GM23338 (cell line): ENCODE measurements around the gene ZFP64. TPM values are rescaled to one million over a fixed set of nuclear protein-coding genes. Genes with fewer than 3 reads are reported as not detected.

Experiments
- ATAC-seq: fragments of 200-7000 bp; cut with Tn5 transposase; 3 replicates; pipeline ENCODE4 v1.9.1; 2020
- DNase-seq: peaks from one replicate; pipeline ENCODE4 v3.0.0-alpha.2; 2015; ENCODE audit warnings: low spot score
- H2AFZ ChIP-seq: fragments of 200-600 bp; sonication (generic); 2 replicates; pipeline ENCODE4 v1.8.0; 2016; ENCODE audit warnings: antibody characterized with exemption, mild to moderate bottlenecking, moderate library complexity
- H3F3A ChIP-seq: fragments of 200-600 bp; sonication (generic); replicated peaks from 2 replicates; pipeline ENCODE4 v1.8.0; 2017; ENCODE audit warnings: antibody characterized with exemption, mixed run types, low read depth
- H3K27ac ChIP-seq: fragments of 200-600 bp; sonication (generic); 2 replicates; pipeline ENCODE4 v1.6.1; 2016; ENCODE audit warnings: low read depth
- H3K27me3 ChIP-seq: fragments of 200-600 bp; sonication (generic); 2 replicates; pipeline ENCODE4 v1.8.0; 2016; ENCODE audit warnings: mild to moderate bottlenecking, mixed run types, moderate library complexity; ENCODE audit not compliant: insufficient read depth
- H3K36me3 ChIP-seq: fragments of 200-600 bp; sonication (generic); 2 replicates; pipeline ENCODE4 v1.8.0; 2016; ENCODE audit warnings: mild to moderate bottlenecking; ENCODE audit not compliant: insufficient read depth
- H3K4me1 ChIP-seq: fragments of 200-600 bp; sonication (generic); 2 replicates; pipeline ENCODE4 v1.8.0; 2016; ENCODE audit warnings: mild to moderate bottlenecking, moderate library complexity; ENCODE audit not compliant: insufficient read depth
- H3K4me2 ChIP-seq: fragments of 200-600 bp; sonication (generic); 2 replicates; pipeline ENCODE4 v1.7.1; 2017; ENCODE audit warnings: mixed run types
- H3K4me3 ChIP-seq: fragments of 200-600 bp; sonication (generic); 2 replicates; pipeline ENCODE4 v1.6.1; 2016; ENCODE audit warnings: mixed run types
- H3K79me2 ChIP-seq: fragments of 200-600 bp; sonication (generic); replicated peaks from 2 replicates; pipeline ENCODE4 v1.8.0; 2017; ENCODE audit warnings: mild to moderate bottlenecking; ENCODE audit not compliant: insufficient read depth
- H3K9me2 ChIP-seq: fragments of 200-600 bp; sonication (generic); 2 replicates; pipeline ENCODE4 v1.8.0; 2017; ENCODE audit not compliant: insufficient read depth
- H4K20me1 ChIP-seq: fragments of 200-600 bp; sonication (generic); replicated peaks from 2 replicates; pipeline ENCODE4 v1.8.0; 2017; ENCODE audit warnings: mild to moderate bottlenecking; ENCODE audit not compliant: insufficient read depth
- H3K27ac Mint-ChIP-seq: 2 replicates; pipeline ENCODE4 v1.8.0; 2020; ENCODE audit warnings: inconsistent platforms, mild to moderate bottlenecking, moderate library complexity, mixed read lengths
- H3K27me3 Mint-ChIP-seq: 3 replicates; pipeline ENCODE4 v1.8.0; 2022; ENCODE audit warnings: low read depth, mild to moderate bottlenecking, moderate library complexity, mixed read lengths, inconsistent platforms; ENCODE audit not compliant: insufficient read depth, poor library complexity
- H3K36me3 Mint-ChIP-seq: 3 replicates; pipeline ENCODE4 v1.8.0; 2021; ENCODE audit warnings: low read depth, mild to moderate bottlenecking, inconsistent platforms, moderate library complexity, mixed read lengths
- H3K4me1 Mint-ChIP-seq: 3 replicates; pipeline ENCODE4 v1.8.0; 2020; ENCODE audit warnings: mild to moderate bottlenecking, inconsistent platforms, mixed read lengths
- H3K4me3 Mint-ChIP-seq: 3 replicates; pipeline ENCODE4 v1.8.0; 2021; ENCODE audit warnings: moderate library complexity, mild to moderate bottlenecking, inconsistent platforms, mixed read lengths
- H3K9me3 Mint-ChIP-seq: 3 replicates; pipeline ENCODE4 v1.8.0; 2020; ENCODE audit warnings: moderate library complexity, mild to moderate bottlenecking, inconsistent platforms, mixed read lengths
- CREB1 ChIP-seq: fragments of 250-450 bp; sonication (Bioruptor Pico); IDR thresholded peaks from 2 replicates; pipeline ENCODE4 v1.5.0; 2020; ENCODE audit warnings: low read depth, mild to moderate bottlenecking, moderate library complexity
- CTCF ChIP-seq, 2 experiments: fragments of 200-600 bp in 1 of 2; sonication (generic) in 1 of 2; conservative IDR thresholded peaks; 2 replicates each; pipeline versions ENCODE4 v1.5.1 to v1.6.1; 2016 to 2017; ENCODE audit warnings: antibody characterized with exemption in 2 of 2, low read depth in 2 of 2, mild to moderate bottlenecking in 2 of 2, moderate library complexity in 1 of 2
- ETS1 ChIP-seq: IDR thresholded peaks from 2 replicates; pipeline ENCODE4 v1.6.1; 2016; ENCODE audit warnings: antibody characterized with exemption
- EZH2 ChIP-seq: fragments of 200-600 bp; sonication (generic); IDR thresholded peaks from one replicate; pipeline ENCODE4 v1.8.0; 2017; ENCODE audit warnings: antibody characterized with exemption, mild to moderate bottlenecking, low read depth; ENCODE audit not compliant: unreplicated experiment
- NANOG ChIP-seq: IDR thresholded peaks from 2 replicates; pipeline ENCODE4 v1.6.1; 2016; ENCODE audit warnings: antibody characterized with exemption, borderline replicate concordance
- POLR2AphosphoS5 ChIP-seq: IDR thresholded peaks from 2 replicates; pipeline ENCODE4 v1.6.1; 2016; ENCODE audit warnings: antibody characterized with exemption, low read depth
- REST ChIP-seq: IDR thresholded peaks from one replicate; pipeline ENCODE4 v1.6.1; 2018; ENCODE audit warnings: antibody characterized with exemption; ENCODE audit not compliant: unreplicated experiment
- STAT1 ChIP-seq: IDR thresholded peaks from one replicate; pipeline ENCODE4 v1.6.1; 2016; ENCODE audit warnings: antibody characterized with exemption; ENCODE audit not compliant: unreplicated experiment
- ZNF331 ChIP-seq: fragments of 250-450 bp; sonication (Bioruptor Pico); IDR thresholded peaks from 2 replicates; pipeline ENCODE4 v1.5.0; 2020; ENCODE audit warnings: low read depth, mild to moderate bottlenecking, moderate library complexity
- ZNF462 ChIP-seq: fragments of 250-450 bp; sonication (Bioruptor Pico); IDR thresholded peaks from 2 replicates; pipeline ENCODE4 v1.5.0; 2020; ENCODE audit warnings: mild to moderate bottlenecking, moderate library complexity
- polyA plus RNA-seq: library from polyadenylated mRNA; unstranded; fragments of >200 nt; fragmentation: Nextera tagmentation; extraction: Ambion mirVana; gene quantifications from 2 replicates; pipeline ENCODE4 v1.2.1, GENCODE V29; 2016
- total RNA-seq: library from RNA; depleted of rRNA; stranded (reverse); fragments of >200 nt; shearing (Covaris generic); gene quantifications from 2 replicates; pipeline ENCODE4 v1.2.3, GENCODE V29; 2014

The ZFP64 gene
- total and polyA plus RNA-seq, 2 experiments from 2014 or later = 9.6 to 30.4 TPM

GRCh38 chr20:52143277-52143676 lies 48.3 kb downstream of the ZFP64 start:
- Histone ChIP-seq H3K4me2 (no peak overlapping the region), H3K27me3 (no peaks in the 10 kb centered on the region), H3K27ac (no peak overlapping the region), H3K4me3 (no peak overlapping the region), H3K9me2 (no peaks in the 10 kb centered on the region; the same call in 1 of the 2 replicates), H3K36me3 (no peaks in the 10 kb centered on the region), H3F3A (no peaks in the 10 kb centered on the region), H2AFZ (no peak overlapping the region), H3K79me2 (no peaks in the 10 kb centered on the region), H3K4me1 (no peaks in the 10 kb centered on the region), H4K20me1 (no peaks in the 10 kb centered on the region)
- Mint-ChIP-seq H3K27ac (no peak overlapping the region), H3K4me1 (no peaks in the 10 kb centered on the region), H3K4me3 (no peak overlapping the region), H3K36me3 (peaks cover 10% of the 10 kb centered on the region; the same call in 2 of the 3 replicates), H3K9me3 (peaks cover 3% of the 10 kb centered on the region; the same call in 1 of the 3 replicates), H3K27me3 (peaks cover 4% of the 10 kb centered on the region)
- TF ChIP-seq CREB1 = no peak
- no peak for TF ChIP-seq EZH2
- no peak for TF ChIP-seq CTCF (conservative IDR thresholded peaks at IDR 0.05; ENCODE audit: low read depth in 2 of 2)
- no peak for TF ChIP-seq STAT1
- TF ChIP-seq ZNF331 = no peak
- TF ChIP-seq NANOG = no peak
- TF ChIP-seq POLR2AphosphoS5 = no peak
- TF ChIP-seq ETS1 = no peak
- TF ChIP-seq REST = no peak
- no peak for TF ChIP-seq ZNF462 (CRISPR knock-in tag)
- ATAC-seq = no peak
- DNase-seq = no peak
